Kidney (tissue), 14 donors: ENCODE measurements around the gene C2CD3. TPM values are rescaled to one million over a fixed set of nuclear protein-coding genes. Genes with fewer than 3 reads are reported as not detected.
"Not testable (repeated sequence)": the region's sequence is repeated elsewhere in the genome, so short reads cannot be mapped to it uniquely, and the experiment has no call there.

ENCODE experiments used
- DNase-seq, 5 donors: peaks; one replicate each; pipeline ENCODE4 v3.0.0-alpha.2; 2013 to 2020
- FAIRE-seq: peaks from 2 replicates; lab custom pipeline; 2012; peaks lifted over from hg19 to GRCh38; lab: Jason Lieb, UNC
- H3K27ac ChIP-seq, 2 donors: one replicate each; pipeline ENCODE4 v1.7.0; 2013; ENCODE audit warnings: low read depth in 2 of 2, low read length in 2 of 2, inconsistent platforms in 1 of 2
- H3K27me3 ChIP-seq: one replicate; pipeline ENCODE4 v1.7.1; 2013; ENCODE audit warnings: low read length, inconsistent platforms; ENCODE audit not compliant: control insufficient read depth, insufficient read depth
- H3K36me3 ChIP-seq, 3 donors: one replicate each; pipeline versions ENCODE4 v1.7.0 to v1.7.1; 2013; ENCODE audit warnings: low read length in 3 of 3, control low read depth in 1 of 3, inconsistent platforms in 1 of 3; ENCODE audit not compliant: insufficient read depth in 3 of 3, control insufficient read depth in 2 of 3
- H3K4me1 ChIP-seq, 3 donors: one replicate each; pipeline versions ENCODE4 v1.7.0 to v1.7.1; 2013; ENCODE audit warnings: low read length in 3 of 3, inconsistent platforms in 1 of 3, low read depth in 1 of 3; ENCODE audit not compliant: control insufficient read depth in 2 of 3, insufficient read depth in 2 of 3
- H3K4me3 ChIP-seq, 3 donors: one replicate each; pipeline versions ENCODE4 v1.7.0 to v1.8.1; 2013; ENCODE audit warnings: low read length in 3 of 3, control low read depth in 1 of 3, inconsistent platforms in 1 of 3
- H3K9ac ChIP-seq, 3 donors: one replicate each; pipeline versions ENCODE4 v1.7.0 to v1.7.1; 2013; ENCODE audit warnings: low read length in 3 of 3, control low read depth in 1 of 3, inconsistent platforms in 1 of 3
- H3K9me3 ChIP-seq, 3 donors: one replicate each; pipeline versions ENCODE4 v1.7.0 to v1.7.1; 2013; ENCODE audit warnings: low read length in 3 of 3, control low read depth in 1 of 3, inconsistent platforms in 1 of 3; ENCODE audit not compliant: control insufficient read depth in 2 of 3, insufficient read depth in 1 of 3
- CTCF ChIP-seq: IDR thresholded peaks from 3 replicates; pipeline ENCODE4 v1.5.1; 2012; ENCODE audit warnings: mild to moderate bottlenecking, moderate library complexity, borderline replicate concordance; ENCODE audit not compliant: insufficient read depth; ENCODE audit errors: extremely low read depth
- intact Hi-C: fragments of 100-400 bp; cut with DNase I; formaldehyde crosslinking; loops from one replicate; pipeline ENCODE4 v1.11.1; 2022
- polyA plus RNA-seq: library from polyadenylated mRNA; stranded (reverse); fragments of 350-450 nt; fragmentation: Illumina TruSeq; extraction: RNeasy Lipid Tissue Mini Kit (QIAGEN cat#74804); gene quantifications from one replicate; pipeline ENCODE4 v1.2.3, GENCODE V29; 2014; ENCODE audit warnings: low read depth, low replicate concordance; ENCODE audit not compliant: insufficient read depth
- total RNA-seq: library from RNA; stranded (reverse); fragmentation: NEBNext Ultra II Directional; extraction: Animal tissue kit (Norgen Biotek cat#: 25700); gene quantifications from one replicate; pipeline ENCODE4 v1.2.1, GENCODE V29; 2021
- donor health status: control.
- donor health status: control.
- donor health status: control.
- donor health status: control.
- donor health status: control.
- donor health status: DM: yes; HTN: yes; CAD: no.
- donor health status: Normal renal cell carcinoma (clear cell type).

The C2CD3 gene
- total and polyA plus RNA-seq, 2 donors from 2014 or later, result 5.6 to 28.7 TPM

GRCh38 chr11:74070723-74071492 lies 99.9 kb downstream of the C2CD3 start:
- TF ChIP-seq CTCF, result no peak
- no peak for FAIRE-seq
- H3K27ac ChIP-seq, result no peak overlapping the region
- H3K4me1 ChIP-seq, result peaks cover 0 to 12% (median 5%) of the 10 kb centered on the region in 3 donors
- peaks cover 5 to 10% (median 8%) of the 10 kb centered on the region in 3 donors for H3K36me3 ChIP-seq
- H3K9me3 ChIP-seq, result no peaks in the 10 kb centered on the region
- peak in 2 of 5 donors; percentile 24 to 61 for DNase-seq
- intact Hi-C loops, result no loop called here
- H3K9ac ChIP-seq, result no peak overlapping the region
- no peaks in the 10 kb centered on the region for H3K27me3 ChIP-seq
- no peak overlapping the region for H3K4me3 ChIP-seq

- Histone ChIP-seq H3K9me3 (no peaks in the 10 kb centered on the region), H3K9ac (no peak overlapping the region), H3K4me3 (no peak overlapping the region), H3K27me3 (no peaks in the 10 kb centered on the region), H3K4me1 (peaks cover 0 to 12% (median 5%) of the 10 kb centered on the region in 3 donors), H3K36me3 (peaks cover 5 to 10% (median 8%) of the 10 kb centered on the region in 3 donors), H3K27ac (no peak overlapping the region)
- no peak for FAIRE-seq
- peak in 2 of 5 donors; percentile 7 to 13 for DNase-seq
- intact Hi-C loops, result no loop called here
- no peak for TF ChIP-seq CTCF
Measured at GRCh38 chr11:74069146-74070046, 101.4 kb downstream of the C2CD3 start.

- H3K9ac ChIP-seq, H3K36me3 ChIP-seq, H3K27ac ChIP-seq, intact Hi-C loops, FAIRE-seq, H3K27me3 ChIP-seq, H3K4me3 ChIP-seq, H3K9me3 ChIP-seq: not testable (repeated sequence)
- peak in 1 of 5 donors; percentile 26 for DNase-seq
- peaks cover 0 to 12% (median 5%) of the 10 kb centered on the region in 3 donors for H3K4me1 ChIP-seq
Measured at GRCh38 chr11:74066663-74067062, 104.1 kb downstream of the C2CD3 start.

GRCh38 chr11:74065534-74065933 lies 105.3 kb downstream of the C2CD3 start:
- FAIRE-seq, H3K9me3 ChIP-seq, H3K36me3 ChIP-seq, DNase-seq, H3K9ac ChIP-seq, H3K27me3 ChIP-seq, H3K4me3 ChIP-seq, intact Hi-C loops, H3K4me1 ChIP-seq, H3K27ac ChIP-seq: not testable (repeated sequence)

- H3K36me3 ChIP-seq, H3K9ac ChIP-seq, H3K4me3 ChIP-seq, intact Hi-C loops, H3K4me1 ChIP-seq, H3K9me3 ChIP-seq, FAIRE-seq, H3K27ac ChIP-seq, H3K27me3 ChIP-seq, DNase-seq: not testable (repeated sequence)
Measured at GRCh38 chr11:74063628-74064027, 107.2 kb downstream of the C2CD3 start.

- H3K4me1 ChIP-seq, H3K9ac ChIP-seq, H3K4me3 ChIP-seq, DNase-seq, H3K36me3 ChIP-seq, H3K9me3 ChIP-seq, intact Hi-C loops, H3K27ac ChIP-seq, FAIRE-seq, H3K27me3 ChIP-seq: not testable (repeated sequence)
Measured at GRCh38 chr11:74061599-74061998, 109.2 kb downstream of the C2CD3 start.
